Measurements from ENCODE around the gene FAHD2A.
"Not testable (repeated sequence)": the region's sequence is repeated elsewhere in the genome, so short reads cannot be mapped to it uniquely, and the experiment has no call there.

The FAHD2A gene

DNA sequence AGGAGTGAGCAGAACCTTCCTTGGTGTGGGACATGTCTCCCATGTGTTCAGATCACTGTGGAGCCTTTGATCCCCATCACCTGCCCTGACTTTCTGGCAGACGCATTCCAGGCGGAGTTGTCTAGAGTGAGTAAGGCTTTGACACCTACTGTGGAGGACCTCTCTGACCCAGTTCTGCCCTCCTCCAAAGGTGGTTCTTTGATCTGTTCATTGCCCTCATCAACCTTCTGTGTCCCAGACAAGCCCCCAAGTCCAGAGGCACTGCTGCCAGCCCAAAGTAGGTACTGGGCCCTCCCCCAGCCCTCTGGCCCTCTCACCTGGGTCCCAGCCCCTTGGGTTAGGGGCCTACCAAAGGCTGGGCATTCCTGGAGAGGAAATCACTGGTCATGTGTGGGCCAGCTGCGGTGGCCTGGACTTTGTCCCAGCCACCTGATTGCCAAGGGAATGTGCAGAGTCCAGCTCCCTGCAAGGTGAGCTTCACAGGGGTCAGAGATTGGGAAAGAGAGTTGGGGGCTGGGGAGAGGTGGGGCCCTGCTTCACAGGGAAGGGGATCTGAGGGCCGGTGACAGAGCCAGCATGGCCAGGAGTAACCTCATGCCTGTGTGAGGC, 12.1 kb upstream of the FAHD2A start:
- H3K4me1 ChIP-seq (ENCODE audit: control insufficient read depth in 5 of 5, insufficient read depth in 5 of 5, low read length in 5 of 5): peaks cover 0 to 18% (median 10%) of the 10 kb centered on the region in 5 donors
- H3K9me3 ChIP-seq (ENCODE audit: control insufficient read depth in 5 of 5, low read length in 5 of 5): no peaks in the 10 kb centered on the region
- no peak overlapping the region for H3K9ac ChIP-seq (ENCODE audit: low read length in 5 of 5)
- no peaks in the 10 kb centered on the region for H3K36me3 ChIP-seq (ENCODE audit: control insufficient read depth in 5 of 5, insufficient read depth in 5 of 5, low read length in 5 of 5)
- H3K27ac ChIP-seq (ENCODE audit: low read depth, low read length): no peak overlapping the region
- peaks cover 0 to 10% (median 0%) of the 10 kb centered on the region in 5 donors for H3K27me3 ChIP-seq (ENCODE audit: control insufficient read depth in 5 of 5, insufficient read depth in 4 of 5, low read length in 5 of 5)
- no peak overlapping the region for H3K4me3 ChIP-seq (ENCODE audit: low read depth in 1 of 5, low read length in 5 of 5)

DNA sequence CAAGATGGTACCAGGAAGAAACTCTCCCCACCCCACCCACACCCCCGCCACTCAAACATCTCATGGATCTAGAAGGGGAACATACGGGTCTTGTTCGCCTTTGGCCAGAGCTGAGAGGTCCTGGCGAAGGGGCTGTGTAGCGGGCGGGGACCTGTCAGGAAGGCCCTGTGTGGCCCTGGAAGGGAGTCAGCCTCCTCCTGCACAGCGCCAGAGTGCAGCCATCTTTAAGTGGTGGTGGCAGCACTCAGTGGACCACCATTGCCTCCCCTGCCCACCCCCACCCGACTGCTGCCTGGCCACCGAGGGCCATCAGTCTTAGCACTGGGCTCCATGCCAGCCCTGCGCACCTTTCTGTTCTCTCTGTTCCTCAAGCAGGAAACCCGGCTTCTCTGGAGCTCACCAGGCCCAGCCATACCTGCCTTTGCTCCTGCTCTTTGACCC, 11.6 kb upstream of the FAHD2A start:
- Histone ChIP-seq H3K9me3 (ENCODE audit: control insufficient read depth in 5 of 5, low read length in 5 of 5) (no peaks in the 10 kb centered on the region), H3K4me1 (ENCODE audit: control insufficient read depth in 5 of 5, insufficient read depth in 5 of 5, low read length in 5 of 5) (peaks cover 0 to 18% (median 10%) of the 10 kb centered on the region in 5 donors), H3K36me3 (ENCODE audit: control insufficient read depth in 5 of 5, insufficient read depth in 5 of 5, low read length in 5 of 5) (no peaks in the 10 kb centered on the region), H3K27me3 (ENCODE audit: control insufficient read depth in 5 of 5, insufficient read depth in 4 of 5, low read length in 5 of 5) (peaks cover 0 to 7% (median 0%) of the 10 kb centered on the region in 5 donors), H3K9ac (ENCODE audit: low read length in 5 of 5) (no peak overlapping the region), H3K4me3 (ENCODE audit: low read depth in 1 of 5, low read length in 5 of 5) (no peak overlapping the region), H3K27ac (ENCODE audit: low read depth, low read length) (no peak overlapping the region)

DNA sequence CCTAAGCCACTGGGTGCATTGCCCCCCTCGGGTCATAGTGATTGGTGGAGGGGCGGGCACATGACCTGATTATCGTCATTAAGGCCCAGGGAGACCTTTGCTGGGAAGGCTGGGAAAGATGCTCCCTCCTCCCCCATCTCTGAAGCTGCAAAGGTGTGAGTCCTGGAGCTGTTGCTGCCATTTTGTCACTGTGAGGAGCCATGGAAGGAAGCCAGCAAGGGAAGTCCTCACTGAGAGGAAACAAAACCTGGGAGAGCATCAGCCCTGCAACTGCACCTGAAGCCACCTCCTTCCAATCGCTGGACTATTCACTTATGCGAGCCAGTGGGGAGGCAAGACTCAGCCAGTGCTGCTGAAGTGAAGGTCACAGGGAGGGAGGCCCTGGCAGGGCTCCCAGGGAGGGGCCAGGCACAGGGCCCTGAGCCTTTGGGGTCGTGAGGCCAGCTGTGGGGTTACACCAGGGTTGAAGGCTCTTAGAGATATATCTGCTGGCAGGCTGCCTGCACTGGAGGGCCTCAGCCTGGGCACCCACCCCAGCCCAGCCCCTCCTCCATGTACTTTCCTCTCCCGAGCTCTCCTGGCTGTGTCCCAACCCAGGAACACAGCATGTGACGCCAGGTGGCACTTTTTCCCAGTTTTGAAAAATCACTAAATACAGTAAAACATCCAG, 10.7 kb upstream of the FAHD2A start:
- no peak overlapping the region for H3K27ac ChIP-seq (ENCODE audit: low read depth, low read length)
- peaks cover 0 to 7% (median 0%) of the 10 kb centered on the region in 5 donors for H3K27me3 ChIP-seq (ENCODE audit: control insufficient read depth in 5 of 5, insufficient read depth in 4 of 5, low read length in 5 of 5)
- no peak overlapping the region for H3K9ac ChIP-seq (ENCODE audit: low read length in 5 of 5)
- no peaks in the 10 kb centered on the region for H3K9me3 ChIP-seq (ENCODE audit: control insufficient read depth in 5 of 5, low read length in 5 of 5)
- H3K4me3 ChIP-seq (ENCODE audit: low read depth in 1 of 5, low read length in 5 of 5): no peak overlapping the region
- H3K4me1 ChIP-seq (ENCODE audit: control insufficient read depth in 5 of 5, insufficient read depth in 5 of 5, low read length in 5 of 5): peaks cover 0 to 18% (median 10%) of the 10 kb centered on the region in 5 donors
- no peaks in the 10 kb centered on the region for H3K36me3 ChIP-seq (ENCODE audit: control insufficient read depth in 5 of 5, insufficient read depth in 5 of 5, low read length in 5 of 5)

DNA sequence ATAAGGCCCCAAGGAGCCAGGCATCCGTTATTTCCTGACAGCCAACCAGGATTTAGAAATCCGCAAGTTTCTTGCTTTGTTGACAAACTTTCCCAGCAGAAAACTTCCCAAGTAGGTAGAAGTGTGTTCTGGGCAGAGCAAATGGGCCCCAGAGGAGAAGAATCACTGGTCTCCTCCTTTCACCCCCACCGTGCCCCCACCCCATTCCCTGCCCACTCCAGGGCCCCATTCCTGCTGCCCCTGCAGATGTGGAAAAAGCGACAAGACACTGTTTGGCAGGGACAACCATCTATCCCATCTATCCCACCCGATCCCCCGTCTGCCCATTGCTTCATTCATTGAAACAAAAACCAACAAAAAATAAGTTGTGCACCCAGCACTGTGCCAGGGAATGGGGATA, 10.2 kb upstream of the FAHD2A start:
- no peak overlapping the region for H3K4me3 ChIP-seq (ENCODE audit: low read depth in 1 of 5, low read length in 5 of 5)
- peaks cover 0 to 7% (median 0%) of the 10 kb centered on the region in 5 donors for H3K27me3 ChIP-seq (ENCODE audit: control insufficient read depth in 5 of 5, insufficient read depth in 4 of 5, low read length in 5 of 5)
- H3K9ac ChIP-seq (ENCODE audit: low read length in 5 of 5): no peak overlapping the region
- H3K27ac ChIP-seq (ENCODE audit: low read depth, low read length): no peak overlapping the region
- H3K36me3 ChIP-seq (ENCODE audit: control insufficient read depth in 5 of 5, insufficient read depth in 5 of 5, low read length in 5 of 5): no peaks in the 10 kb centered on the region
- H3K9me3 ChIP-seq (ENCODE audit: control insufficient read depth in 5 of 5, low read length in 5 of 5): no peaks in the 10 kb centered on the region
- H3K4me1 ChIP-seq (ENCODE audit: control insufficient read depth in 5 of 5, insufficient read depth in 5 of 5, low read length in 5 of 5): peaks cover 0 to 18% (median 10%) of the 10 kb centered on the region in 5 donors

DNA sequence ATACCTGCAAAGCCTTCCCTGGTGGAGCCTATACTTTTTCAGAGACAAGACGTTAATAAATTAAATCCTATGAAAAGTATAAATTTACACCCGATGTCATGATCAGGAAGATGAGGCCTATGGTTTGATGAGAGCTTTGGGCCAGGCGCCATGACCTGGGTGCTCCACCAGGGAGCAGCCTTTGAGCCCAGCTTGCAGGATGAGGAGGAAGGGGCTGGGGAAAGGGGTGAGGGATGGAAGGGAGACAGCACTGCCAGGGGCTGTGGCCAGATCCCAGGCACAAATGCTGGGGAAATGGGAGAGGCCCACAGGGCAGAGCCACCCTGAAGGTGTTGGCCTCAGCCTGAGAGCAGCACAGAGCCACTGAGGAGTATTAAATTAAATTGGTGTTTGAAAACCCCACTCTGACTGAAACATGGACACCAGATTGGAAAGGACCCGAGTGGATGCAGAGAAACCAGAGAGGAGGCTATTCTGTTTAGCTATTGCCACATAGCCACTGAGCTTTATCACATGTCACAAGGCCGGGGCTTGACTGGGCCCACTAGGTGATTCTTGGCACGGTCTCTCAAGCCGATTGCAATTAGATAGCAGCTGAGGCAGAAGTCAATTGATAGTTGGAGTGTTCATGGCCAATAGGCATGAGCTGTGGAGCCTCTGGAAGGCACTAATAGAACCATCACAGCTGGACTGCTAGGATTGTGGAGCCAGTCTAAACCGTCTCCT, 9.6 kb upstream of the FAHD2A start:
- Histone ChIP-seq H3K27me3 (ENCODE audit: control insufficient read depth in 5 of 5, insufficient read depth in 4 of 5, low read length in 5 of 5) (peaks cover 0 to 6% (median 0%) of the 10 kb centered on the region in 5 donors), H3K27ac (ENCODE audit: low read depth, low read length) (no peak overlapping the region), H3K36me3 (ENCODE audit: control insufficient read depth in 5 of 5, insufficient read depth in 5 of 5, low read length in 5 of 5) (no peaks in the 10 kb centered on the region), H3K4me3 (ENCODE audit: low read depth in 1 of 5, low read length in 5 of 5) (no peak overlapping the region), H3K9me3 (ENCODE audit: control insufficient read depth in 5 of 5, low read length in 5 of 5) (no peaks in the 10 kb centered on the region), H3K4me1 (ENCODE audit: control insufficient read depth in 5 of 5, insufficient read depth in 5 of 5, low read length in 5 of 5) (peaks cover 0 to 18% (median 10%) of the 10 kb centered on the region in 5 donors), H3K9ac (ENCODE audit: low read length in 5 of 5) (no peak overlapping the region)

DNA sequence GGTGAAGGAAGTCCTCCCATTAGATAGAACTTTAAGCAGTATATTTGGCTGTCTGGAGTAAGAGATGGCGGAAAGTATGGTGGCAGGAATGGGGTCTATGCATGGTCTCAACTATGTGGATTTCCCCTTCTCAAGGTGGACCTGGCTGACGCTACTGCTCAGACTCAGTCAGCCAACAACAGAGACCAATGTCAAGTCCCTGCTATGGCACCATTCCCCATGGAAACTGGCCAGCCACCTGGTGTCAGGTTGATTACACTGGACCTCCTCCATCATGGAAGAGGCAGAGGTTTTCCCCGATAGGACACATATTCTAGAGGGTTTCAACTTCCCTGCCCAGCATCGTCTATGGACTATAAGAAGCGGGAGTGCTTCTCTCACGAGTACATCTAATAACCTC, 8.6 kb upstream of the FAHD2A start:
- Histone ChIP-seq H3K4me3 (ENCODE audit: low read depth in 1 of 5, low read length in 5 of 5) (no peak overlapping the region), H3K9ac (ENCODE audit: low read length in 5 of 5) (no peak overlapping the region), H3K36me3 (ENCODE audit: control insufficient read depth in 5 of 5, insufficient read depth in 5 of 5, low read length in 5 of 5) (no peaks in the 10 kb centered on the region), H3K27me3 (ENCODE audit: control insufficient read depth in 5 of 5, insufficient read depth in 4 of 5, low read length in 5 of 5) (no peaks in the 10 kb centered on the region), H3K4me1 (ENCODE audit: control insufficient read depth in 5 of 5, insufficient read depth in 5 of 5, low read length in 5 of 5) (peaks cover 0 to 16% (median 8%) of the 10 kb centered on the region in 5 donors), H3K27ac (ENCODE audit: low read depth, low read length) (no peak overlapping the region), H3K9me3 (ENCODE audit: control insufficient read depth in 5 of 5, low read length in 5 of 5) (no peaks in the 10 kb centered on the region)

DNA sequence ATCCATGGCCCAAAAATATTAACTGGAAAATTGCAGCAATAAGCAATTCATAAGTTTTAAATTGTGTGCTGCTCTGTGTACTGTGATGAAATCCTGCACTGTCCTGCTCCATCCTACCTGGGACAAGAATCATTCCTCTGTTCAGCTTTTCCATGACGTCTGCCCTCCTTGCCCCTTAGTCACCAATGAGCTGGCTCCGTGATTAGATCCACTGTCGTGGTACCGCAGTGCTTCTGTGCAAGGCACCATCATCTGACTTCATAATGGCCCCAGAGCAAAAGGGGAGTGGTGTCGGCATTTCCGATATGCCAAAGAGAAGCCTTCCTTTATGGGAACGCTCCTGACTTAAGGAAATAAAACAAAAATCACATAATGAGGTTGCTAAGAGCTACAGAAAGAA, 3.4 kb upstream of the FAHD2A start:
- Histone ChIP-seq H3K27ac (ENCODE audit: low read depth, low read length) (no peak overlapping the region), H3K4me3 (ENCODE audit: low read depth in 1 of 5, low read length in 5 of 5) (no peak overlapping the region), H3K9ac (ENCODE audit: low read length in 5 of 5) (no peak overlapping the region), H3K36me3 (ENCODE audit: control insufficient read depth in 5 of 5, insufficient read depth in 5 of 5, low read length in 5 of 5) (no peaks in the 10 kb centered on the region), H3K27me3 (ENCODE audit: control insufficient read depth in 5 of 5, insufficient read depth in 4 of 5, low read length in 5 of 5) (no peaks in the 10 kb centered on the region), H3K4me1 (ENCODE audit: control insufficient read depth in 5 of 5, insufficient read depth in 5 of 5, low read length in 5 of 5) (peaks cover 5 to 25% (median 22%) of the 10 kb centered on the region in 5 donors), H3K9me3 (ENCODE audit: control insufficient read depth in 5 of 5, low read length in 5 of 5) (no peaks in the 10 kb centered on the region)

DNA sequence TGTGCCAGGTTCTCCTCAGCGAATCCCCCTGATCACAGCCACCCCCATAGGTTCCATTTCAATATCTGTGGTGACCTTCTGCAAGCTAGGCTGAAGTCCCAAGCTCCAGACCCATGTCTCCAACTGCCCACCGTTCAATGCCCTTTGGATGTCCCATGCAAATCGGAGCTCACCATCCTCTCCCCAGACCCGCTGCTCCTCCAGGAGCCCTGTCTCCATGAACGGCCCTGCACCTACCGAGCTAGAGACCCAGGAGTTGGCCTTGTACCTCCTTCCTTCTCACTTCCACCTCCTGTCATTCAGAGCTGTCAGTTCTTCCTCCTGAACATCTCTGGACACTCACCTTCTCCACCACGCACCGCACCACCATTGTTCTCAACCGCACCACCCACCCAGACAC, 1.0 kb upstream of the FAHD2A start:
- Histone ChIP-seq H3K9me3 (ENCODE audit: control insufficient read depth in 5 of 5, low read length in 5 of 5) (no peaks in the 10 kb centered on the region), H3K27ac (ENCODE audit: low read depth, low read length) (no peak overlapping the region), H3K4me1 (ENCODE audit: control insufficient read depth in 5 of 5, insufficient read depth in 5 of 5, low read length in 5 of 5) (peaks cover 5 to 25% (median 22%) of the 10 kb centered on the region in 5 donors), H3K36me3 (ENCODE audit: control insufficient read depth in 5 of 5, insufficient read depth in 5 of 5, low read length in 5 of 5) (no peaks in the 10 kb centered on the region), H3K9ac (ENCODE audit: low read length in 5 of 5) (peak overlapping the region; percentile 26 to 98 (median 92)), H3K27me3 (ENCODE audit: control insufficient read depth in 5 of 5, insufficient read depth in 4 of 5, low read length in 5 of 5) (no peaks in the 10 kb centered on the region), H3K4me3 (ENCODE audit: low read depth in 1 of 5, low read length in 5 of 5) (peak overlapping the region; percentile 75 to 98 (median 95))

DNA sequence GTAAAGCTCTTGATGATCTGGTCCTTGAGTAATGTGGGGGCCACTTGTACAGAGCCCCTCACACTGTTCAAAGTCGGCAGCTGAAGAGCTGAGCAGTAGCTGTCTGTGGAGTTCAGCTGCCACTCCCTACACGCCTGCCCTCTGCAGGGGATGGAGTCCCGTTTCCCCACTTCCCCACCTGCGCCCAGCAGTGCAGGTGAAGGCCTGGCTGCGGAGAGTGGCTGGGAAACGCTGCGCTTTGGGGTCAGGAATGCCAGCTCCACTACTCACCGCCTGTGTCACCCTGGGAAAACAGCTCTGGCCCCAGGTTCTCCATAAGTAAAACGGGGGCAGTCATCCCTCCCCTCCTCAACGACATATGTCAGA, 521 bp upstream of the FAHD2A start:
- not testable (repeated sequence) for H3K27me3 ChIP-seq (ENCODE audit: control insufficient read depth in 5 of 5, insufficient read depth in 4 of 5, low read length in 5 of 5); H3K36me3 ChIP-seq (ENCODE audit: control insufficient read depth in 5 of 5, insufficient read depth in 5 of 5, low read length in 5 of 5); H3K9me3 ChIP-seq (ENCODE audit: control insufficient read depth in 5 of 5, low read length in 5 of 5)
- H3K4me3 ChIP-seq (ENCODE audit: low read depth in 1 of 5, low read length in 5 of 5): peak overlapping the region; percentile 75 to 98 (median 95)
- peak overlapping the region; percentile 48 to 98 (median 92) for H3K9ac ChIP-seq (ENCODE audit: low read length in 5 of 5)
- peaks cover 5 to 25% (median 22%) of the 10 kb centered on the region in 5 donors for H3K4me1 ChIP-seq (ENCODE audit: control insufficient read depth in 5 of 5, insufficient read depth in 5 of 5, low read length in 5 of 5)
- H3K27ac ChIP-seq (ENCODE audit: low read depth, low read length): peak overlapping the region; percentile 76

DNA sequence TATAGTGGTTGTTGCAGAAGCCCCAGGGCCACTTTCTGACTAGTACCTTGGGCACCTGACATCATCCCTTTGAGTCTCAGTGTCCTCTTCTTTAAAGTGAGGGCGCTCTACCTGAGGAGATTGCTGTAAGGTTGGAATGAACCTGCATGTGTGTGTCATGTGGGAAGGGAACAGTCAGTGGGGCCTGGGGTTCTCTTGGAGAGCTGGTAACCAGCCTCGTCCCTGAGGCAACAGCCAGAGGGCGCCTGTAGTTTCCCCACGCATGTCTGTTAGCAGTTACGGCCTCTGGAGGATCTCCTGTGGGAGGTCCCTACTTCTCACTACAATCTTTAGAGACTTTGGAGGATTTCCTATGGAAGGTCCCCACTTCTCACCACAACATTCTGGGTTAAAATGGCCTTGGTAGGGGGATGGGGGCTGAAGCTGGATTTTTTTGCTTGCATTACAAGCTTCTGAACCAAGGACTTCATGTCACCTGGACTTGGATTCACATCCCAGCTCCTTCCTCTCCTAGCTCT, 755 bp downstream of the FAHD2A start:
- H3K4me3 ChIP-seq (ENCODE audit: low read depth in 1 of 5, low read length in 5 of 5): peak overlapping the region; percentile 93 to 98 (median 95)
- H3K36me3 ChIP-seq (ENCODE audit: control insufficient read depth in 5 of 5, insufficient read depth in 5 of 5, low read length in 5 of 5); H3K27me3 ChIP-seq (ENCODE audit: control insufficient read depth in 5 of 5, insufficient read depth in 4 of 5, low read length in 5 of 5); H3K9me3 ChIP-seq (ENCODE audit: control insufficient read depth in 5 of 5, low read length in 5 of 5): not testable (repeated sequence)
- H3K9ac ChIP-seq (ENCODE audit: low read length in 5 of 5): peak overlapping the region; percentile 81 to 98 (median 92)
- H3K27ac ChIP-seq (ENCODE audit: low read depth, low read length): peak overlapping the region; percentile 76
- peaks cover 5 to 25% (median 22%) of the 10 kb centered on the region in 5 donors for H3K4me1 ChIP-seq (ENCODE audit: control insufficient read depth in 5 of 5, insufficient read depth in 5 of 5, low read length in 5 of 5)

All from subcutaneous abdominal adipose tissue (tissue), 5 donors.